ENCODE data around the gene CFAP46. TPM values are rescaled to one million over a fixed set of nuclear protein-coding genes. Genes with fewer than 3 reads are reported as not detected.

CFAP46 gene
- total and polyA plus RNA-seq, 10 of the 15 experiments (the other 5 are each of a cell fraction or from before 2014, with no cell fraction given), result 0.01 to 0.18 (median 0.03) TPM; not detected in 7

GRCh38 chr10:132961787-132962622 lies 19.6 kb upstream of the CFAP46 start:
- no peaks in the 10 kb centered on the region for H4K20me1 ChIP-seq (ENCODE audit: control insufficient read depth, insufficient read depth)
- H2AFZ ChIP-seq (ENCODE audit: control insufficient read depth, low read depth, low read length), result peak overlapping the region; percentile 69
- no peak overlapping the region for H3K27ac ChIP-seq (ENCODE audit: control insufficient read depth, insufficient read depth)
- no peak overlapping the region; the same call in 1 of the 2 replicates for H3K9ac ChIP-seq (ENCODE audit: control insufficient read depth, insufficient read depth, low read length)
- in situ Hi-C loops (cut with MboI), result no loop called here
- peak overlapping the region; percentile 32 for H3K4me2 ChIP-seq (ENCODE audit: control insufficient read depth, insufficient read depth)
- RAD21 ChIA-PET (ENCODE audit: unreplicated experiment), result no interaction called here
- peak; percentile 51 for ATAC-seq
- H3K79me2 ChIP-seq (ENCODE audit: control insufficient read depth, insufficient read depth, low read length), result no peaks in the 10 kb centered on the region
- no peaks in the 10 kb centered on the region for H3K36me3 ChIP-seq (ENCODE audit: control insufficient read depth in 2 of 2, insufficient read depth in 2 of 2, low read length in 1 of 2)
- no peak for DNase-seq (ENCODE audit: low read depth, low spot score)
- intact Hi-C loops (cut with micrococcal nuclease; ENCODE audit: unreplicated experiment), result no loop called here
- H3K27me3 ChIP-seq (replicated peaks in 1 of 2; ENCODE audit: control insufficient read depth in 2 of 2, insufficient read depth in 2 of 2, low read length in 1 of 2), result no peaks in the 10 kb centered on the region; a peak in 1 of 4 replicates
- SMC1A ChIA-PET (ENCODE audit: uncharacterized antibody, unreplicated experiment), result no interaction called here
- FAIRE-seq, result no peak
- H3K9me3 ChIP-seq (replicated peaks; ENCODE audit: control insufficient read depth, insufficient read depth, low read length), result no peaks in the 10 kb centered on the region
- 18% methylated on average over 41 of the region's 41 CpGs for WGBS (ENCODE audit: insufficient coverage, insufficient replicate concordance, low lambda C conversion rate, missing lambda C conversion rate)
- CTCF ChIA-PET, result interaction anchor here (1.3 kb wide), 1 partner anchor 346 kb away, joined by 3 read pairs; no protein-coding TSS in a partner anchor
- BruUV-seq (replicated peaks), result no TSS peak
- POLR2A ChIA-PET, result no interaction called here
- TF ChIP-seq BACH1 (IDR thresholded peaks at IDR 0.05; ENCODE audit: borderline replicate concordance) (no peak), ZBED1 (IDR thresholded peaks at IDR 0.05; ENCODE audit: borderline replicate concordance) (no peak), GABPA (IDR thresholded peaks at IDR 0.05; ENCODE audit: low read depth) (no peak), BCL3 (IDR thresholded peaks at IDR 0.05; ENCODE audit: borderline replicate concordance, insufficient read depth, low read depth, low read length, poor library complexity, severe bottlenecking) (peak; percentile 98), CTCF (IDR thresholded peaks at IDR 0.05 in 2 of 3, conservative IDR thresholded peaks at IDR 0.05 in 1 of 3; ENCODE audit: control insufficient read depth in 2 of 3, extremely low read depth in 1 of 3, insufficient read depth in 1 of 3, low read depth in 3 of 3, low read length in 3 of 3) (0 out of 6 replicates have a peak, but pooled peaks of 1 of the 3 experiments have one; percentile 4), IKZF1 (conservative IDR thresholded peaks at IDR 0.05) (0 out of 2 replicates have a peak, but pooled peaks have one; percentile 21), TCF3 (IDR thresholded peaks at IDR 0.05; ENCODE audit: borderline replicate concordance, insufficient read depth, low read depth, low read length) (0 out of 2 replicates have a peak, but pooled peaks have one; percentile 55), BMI1 (IDR thresholded peaks at IDR 0.05; ENCODE audit: borderline replicate concordance) (peak; percentile 93), MYC (IDR thresholded peaks at IDR 0.05; ENCODE audit: insufficient read depth, insufficient read length, insufficient replicate concordance, low read length, severe bottlenecking) (no peak), KLF5 (IDR thresholded peaks at IDR 0.05; ENCODE audit: partially characterized antibody) (no peak)
- TF ChIP-seq, protein P1, sequence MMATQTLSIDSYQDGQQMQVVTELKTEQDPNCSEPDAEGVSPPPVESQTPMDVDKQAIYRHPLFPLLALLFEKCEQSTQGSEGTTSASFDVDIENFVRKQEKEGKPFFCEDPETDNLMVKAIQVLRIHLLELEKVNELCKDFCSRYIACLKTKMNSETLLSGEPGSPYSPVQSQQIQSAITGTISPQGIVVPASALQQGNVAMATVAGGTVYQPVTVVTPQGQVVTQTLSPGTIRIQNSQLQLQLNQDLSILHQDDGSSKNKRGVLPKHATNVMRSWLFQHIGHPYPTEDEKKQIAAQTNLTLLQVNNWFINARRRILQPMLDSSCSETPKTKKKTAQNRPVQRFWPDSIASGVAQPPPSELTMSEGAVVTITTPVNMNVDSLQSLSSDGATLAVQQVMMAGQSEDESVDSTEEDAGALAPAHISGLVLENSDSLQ (IDR thresholded peaks at IDR 0.05), result peak; percentile 95
- TF ChIP-seq, protein P2, sequence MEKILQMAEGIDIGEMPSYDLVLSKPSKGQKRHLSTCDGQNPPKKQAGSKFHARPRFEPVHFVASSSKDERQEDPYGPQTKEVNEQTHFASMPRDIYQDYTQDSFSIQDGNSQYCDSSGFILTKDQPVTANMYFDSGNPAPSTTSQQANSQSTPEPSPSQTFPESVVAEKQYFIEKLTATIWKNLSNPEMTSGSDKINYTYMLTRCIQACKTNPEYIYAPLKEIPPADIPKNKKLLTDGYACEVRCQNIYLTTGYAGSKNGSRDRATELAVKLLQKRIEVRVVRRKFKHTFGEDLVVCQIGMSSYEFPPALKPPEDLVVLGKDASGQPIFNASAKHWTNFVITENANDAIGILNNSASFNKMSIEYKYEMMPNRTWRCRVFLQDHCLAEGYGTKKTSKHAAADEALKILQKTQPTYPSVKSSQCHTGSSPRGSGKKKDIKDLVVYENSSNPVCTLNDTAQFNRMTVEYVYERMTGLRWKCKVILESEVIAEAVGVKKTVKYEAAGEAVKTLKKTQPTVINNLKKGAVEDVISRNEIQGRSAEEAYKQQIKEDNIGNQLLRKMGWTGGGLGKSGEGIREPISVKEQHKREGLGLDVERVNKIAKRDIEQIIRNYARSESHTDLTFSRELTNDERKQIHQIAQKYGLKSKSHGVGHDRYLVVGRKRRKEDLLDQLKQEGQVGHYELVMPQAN (conservative IDR thresholded peaks at IDR 0.05), result no peak
- TF ChIP-seq, protein P3, sequence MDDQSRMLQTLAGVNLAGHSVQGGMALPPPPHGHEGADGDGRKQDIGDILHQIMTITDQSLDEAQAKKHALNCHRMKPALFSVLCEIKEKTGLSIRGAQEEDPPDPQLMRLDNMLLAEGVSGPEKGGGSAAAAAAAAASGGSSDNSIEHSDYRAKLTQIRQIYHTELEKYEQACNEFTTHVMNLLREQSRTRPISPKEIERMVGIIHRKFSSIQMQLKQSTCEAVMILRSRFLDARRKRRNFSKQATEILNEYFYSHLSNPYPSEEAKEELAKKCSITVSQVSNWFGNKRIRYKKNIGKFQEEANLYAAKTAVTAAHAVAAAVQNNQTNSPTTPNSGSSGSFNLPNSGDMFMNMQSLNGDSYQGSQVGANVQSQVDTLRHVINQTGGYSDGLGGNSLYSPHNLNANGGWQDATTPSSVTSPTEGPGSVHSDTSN (IDR thresholded peaks at IDR 0.05; ENCODE audit: insufficient replicate concordance, low read depth, low read length), result peak; percentile 84
- peak overlapping the region; percentile 71 for H3K4me3 ChIP-seq
- peaks cover 3% of the 10 kb centered on the region; the same call in 1 of the 2 replicates for H3K4me1 ChIP-seq (ENCODE audit: control insufficient read depth, insufficient read depth, low read length)
